NAMALWA (cell line): ENCODE results near the gene SLC7A11.

Experiments used
- DNase-seq: peaks from one replicate; pipeline ENCODE4 v3.0.0-alpha.2; 2015; ENCODE audit warnings: low spot score

SLC7A11 gene

GRCh38 chr4:138205531-138206233 is 36.5 kb downstream of the SLC7A11 start:
- DNase-seq, result no peak

GRCh38 chr4:138204507-138204906 is 37.6 kb downstream of the SLC7A11 start:
- DNase-seq, result no peak

- DNase-seq, result no peak
Observed at GRCh38 chr4:138202686-138203085, 39.5 kb downstream of the SLC7A11 start.

- DNase-seq, result no peak
Observed at GRCh38 chr4:138200236-138200590, 41.9 kb downstream of the SLC7A11 start.

- DNase-seq, result no peak
Observed at GRCh38 chr4:138199568-138200235, 42.4 kb downstream of the SLC7A11 start.

GRCh38 chr4:138196153-138196552 is 46.0 kb downstream of the SLC7A11 start:
- DNase-seq, result no peak

- no peak for DNase-seq
Observed at GRCh38 chr4:138193963-138194362, 48.2 kb downstream of the SLC7A11 start.

GRCh38 chr4:138192113-138192512 is 50.0 kb downstream of the SLC7A11 start:
- DNase-seq, result no peak

GRCh38 chr4:138190452-138190858 is 51.7 kb downstream of the SLC7A11 start:
- peak; percentile 81 for DNase-seq

GRCh38 chr4:138189206-138189605 is 52.9 kb downstream of the SLC7A11 start:
- DNase-seq, result peak; percentile 13

GRCh38 chr4:138188406-138189084 is 53.6 kb downstream of the SLC7A11 start:
- DNase-seq, result no peak

GRCh38 chr4:138185859-138186645 is 56.1 kb downstream of the SLC7A11 start:
- DNase-seq, result no peak

GRCh38 chr4:138184886-138185285 is 57.3 kb downstream of the SLC7A11 start:
- no peak for DNase-seq

- peak; percentile 73 for DNase-seq
Observed at GRCh38 chr4:138182838-138183426, 59.2 kb downstream of the SLC7A11 start.

- DNase-seq, result no peak
Observed at GRCh38 chr4:138181287-138181686, 60.9 kb downstream of the SLC7A11 start.

GRCh38 chr4:138178566-138178965 is 63.6 kb downstream of the SLC7A11 start:
- no peak for DNase-seq

GRCh38 chr4:138177278-138177968 is 64.7 kb downstream of the SLC7A11 start:
- no peak for DNase-seq

GRCh38 chr4:138174981-138175794 is 67.0 kb downstream of the SLC7A11 start:
- no peak for DNase-seq

- DNase-seq, result peak; percentile 7
Observed at GRCh38 chr4:138164208-138164607, 77.9 kb downstream of the SLC7A11 start.

- no peak for DNase-seq
Observed at GRCh38 chr4:138163171-138163570, 79.0 kb downstream of the SLC7A11 start.

GRCh38 chr4:138162259-138162658 is 79.9 kb downstream of the SLC7A11 start:
- DNase-seq, result no peak
